GM18951 (cell line): ENCODE measurements around the gene CLASP2.
A peak's percentile ranks its signal among the peaks of the same experiment; 100 is the strongest.
"Not testable (repeated sequence)": the region's sequence is repeated elsewhere in the genome, so short reads cannot be mapped to it uniquely, and the experiment has no call there.

Experiments used
- POLR2A ChIP-seq: IDR thresholded peaks from 4 replicates; pipeline ENCODE4 v1.6.1; 2011; ENCODE audit warnings: mild to moderate bottlenecking; ENCODE audit not compliant: insufficient read length, insufficient read depth; ENCODE audit errors: extremely low read depth
- in situ Hi-C: fragments of 300-500 bp; cut with MboI; formaldehyde crosslinking; loops from one replicate; pipeline ENCODE4 v1.12.0; 2022; ENCODE audit warnings: low sequenced_read_pairs, mixed read lengths, inconsistent platforms; ENCODE audit not compliant: unreplicated experiment

The CLASP2 gene

DNA sequence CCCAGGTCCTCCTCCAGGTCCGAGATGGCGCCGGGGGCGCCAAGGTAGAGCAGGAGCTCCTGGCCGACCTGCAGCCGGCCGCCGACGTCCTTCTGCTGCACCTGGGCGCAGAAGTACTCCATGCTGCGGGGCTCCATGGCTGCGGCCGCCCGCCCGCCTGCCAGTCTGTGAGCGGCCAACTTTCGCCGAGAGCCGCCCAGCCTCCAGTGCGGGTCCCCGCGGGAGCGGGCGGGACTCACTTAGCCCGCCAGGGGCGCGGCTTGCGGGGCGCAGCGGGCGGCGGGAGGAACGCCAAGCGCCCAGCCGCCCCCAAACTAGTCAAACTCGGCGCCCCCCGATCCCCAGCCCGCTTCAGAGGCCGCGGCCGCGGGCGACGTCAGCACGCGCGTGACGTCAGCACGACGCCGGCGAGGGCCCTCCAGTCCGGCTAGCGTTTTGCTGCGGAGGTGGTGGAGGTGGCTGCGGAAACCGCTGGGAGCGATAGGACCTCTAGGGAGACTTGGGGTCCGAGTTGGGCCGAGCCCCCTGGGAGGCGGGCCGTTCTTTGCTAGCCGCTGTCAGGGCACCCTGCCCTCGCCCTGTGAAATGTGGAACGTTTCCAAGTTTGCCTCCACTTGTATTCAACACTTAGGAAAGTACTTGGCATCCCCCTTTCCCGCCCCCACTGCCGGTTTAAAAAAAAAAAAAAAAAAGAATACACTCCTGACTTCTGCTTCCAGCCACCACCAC lies at the start of gene CLASP2:
TSS of gene CLASP2 (minus strand) at position 389 of the 729 bp plus-strand sequence. CDS start at position 137, 252 bp downstream.
- in situ Hi-C loops: no loop called here
- peak; percentile 90 for TF ChIP-seq POLR2A

DNA sequence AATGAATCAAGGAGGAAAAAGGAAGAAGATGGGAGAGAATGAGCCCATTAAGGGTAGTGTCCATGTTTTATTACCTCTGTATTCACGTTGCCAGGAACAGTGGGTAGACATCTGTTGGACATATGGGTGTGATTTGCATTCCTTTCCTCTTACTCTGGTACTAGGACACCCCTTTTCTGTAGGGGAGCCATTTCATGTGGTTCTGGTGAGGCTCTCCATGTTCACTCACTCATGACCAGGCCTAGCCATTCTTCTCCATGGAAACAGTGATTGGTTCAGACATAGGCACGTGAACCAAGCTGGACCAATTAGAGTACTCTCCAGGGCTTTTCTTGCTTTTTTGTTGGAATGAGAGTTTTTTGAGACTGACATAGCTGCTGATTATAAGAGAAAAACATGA lies 40.8 kb upstream of the CLASP2 start:
- in situ Hi-C loops: no loop called here
- TF ChIP-seq POLR2A: no peak

DNA sequence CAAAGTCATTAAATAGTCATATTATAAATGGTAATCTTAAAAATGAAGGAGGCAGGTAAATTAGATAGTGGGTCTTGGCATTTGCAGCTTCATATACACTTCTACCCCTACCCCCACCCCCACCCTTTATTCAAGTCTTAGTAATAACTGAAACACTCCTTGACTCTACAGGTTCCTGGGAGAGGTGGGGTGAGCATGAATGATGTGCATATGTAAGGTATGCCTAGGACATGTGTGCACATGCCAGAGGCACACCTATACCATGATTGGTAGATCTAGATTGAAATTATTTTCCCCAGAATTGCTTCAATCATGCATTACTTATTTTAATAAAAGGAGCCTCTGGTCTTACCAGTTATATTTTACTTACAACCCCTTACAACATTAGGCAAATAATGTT lies 40.2 kb upstream of the CLASP2 start:
- no peak for TF ChIP-seq POLR2A
- in situ Hi-C loops: no loop called here

DNA sequence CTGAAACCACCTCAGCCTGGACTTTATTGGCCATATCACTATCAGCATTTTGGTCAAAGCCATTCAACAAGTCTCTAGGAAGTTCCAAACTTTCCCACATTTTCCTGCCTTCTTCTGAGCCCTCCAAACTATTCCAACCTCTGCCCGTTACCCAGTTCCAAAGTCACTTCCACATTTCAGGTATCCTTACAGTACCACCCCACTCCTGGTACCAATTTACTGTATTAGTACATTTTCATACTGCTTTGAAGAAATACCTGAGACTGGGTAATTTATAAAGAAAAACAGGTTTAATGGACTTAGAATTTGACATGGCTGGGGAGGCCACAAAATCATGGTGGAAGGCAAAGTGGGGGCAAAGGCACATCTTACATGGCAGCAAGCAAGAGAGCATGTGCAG lies 36.3 kb upstream of the CLASP2 start:
- in situ Hi-C loops: not testable (repeated sequence)

DNA sequence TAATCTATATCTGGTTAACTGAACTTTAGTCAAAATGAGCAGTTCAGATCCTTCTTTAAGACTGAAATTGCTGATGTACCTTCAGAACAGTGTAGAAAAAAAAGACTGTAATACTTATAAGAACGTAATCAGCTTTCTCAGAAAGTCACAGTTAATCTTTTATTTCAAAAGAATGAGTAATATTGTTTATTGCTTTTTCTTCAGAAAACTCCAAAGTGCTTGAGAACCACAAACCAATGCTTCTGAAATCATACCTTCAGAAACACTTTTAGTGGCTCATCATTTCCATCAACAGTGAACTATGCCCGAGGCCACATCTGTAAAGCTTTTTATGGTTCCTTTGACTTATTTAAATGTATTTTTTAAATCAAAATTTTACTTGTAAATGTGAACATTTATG lies 33.3 kb upstream of the CLASP2 start:
- in situ Hi-C loops: no loop called here
- TF ChIP-seq POLR2A: no peak

DNA sequence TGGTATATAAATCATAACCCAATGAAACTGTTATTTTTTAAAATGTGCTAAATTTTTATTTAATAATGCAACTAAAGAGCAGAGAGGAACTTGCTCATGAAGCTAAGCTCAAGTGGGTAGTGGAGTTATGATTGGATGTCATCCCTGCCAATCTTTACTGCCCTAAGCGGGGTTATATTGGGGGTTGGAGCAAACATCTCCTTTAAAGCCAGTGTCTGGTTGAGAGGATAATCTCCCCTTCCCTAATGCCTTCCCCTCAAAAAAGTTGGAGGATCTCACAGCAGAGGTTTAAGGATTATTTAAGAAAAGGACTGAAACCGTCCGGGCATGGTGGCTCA lies 32.1 kb upstream of the CLASP2 start:
- in situ Hi-C loops: no loop called here
- no peak for TF ChIP-seq POLR2A

DNA sequence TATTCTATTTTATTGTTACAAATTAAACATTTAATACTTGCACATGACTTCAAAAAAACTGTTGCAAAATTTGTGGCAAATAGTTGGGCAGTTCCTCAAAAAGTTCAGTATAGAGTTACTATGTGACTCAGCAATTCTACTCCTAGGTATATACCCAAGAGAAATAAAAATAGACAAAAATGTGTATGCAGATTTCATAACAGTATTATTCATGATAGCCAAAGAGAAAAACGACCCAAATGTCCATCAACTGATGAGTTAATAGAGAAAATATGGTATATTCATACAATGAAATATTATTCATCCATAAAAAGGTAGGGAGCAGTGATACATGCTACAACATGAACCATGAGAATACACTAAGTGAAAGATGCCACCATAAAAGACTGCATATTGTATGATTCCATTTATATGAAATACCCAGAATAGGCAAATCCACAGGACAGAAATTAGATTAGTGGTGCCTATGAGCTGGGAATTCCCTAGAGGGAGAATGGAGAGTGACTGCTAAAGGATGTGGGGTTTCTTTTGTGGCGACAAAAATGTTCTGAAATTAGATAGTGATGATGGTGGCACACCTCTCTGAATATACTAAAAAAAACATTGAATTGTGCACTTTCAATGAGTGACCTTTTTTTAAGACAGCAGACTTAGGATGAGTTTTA lies 31.6 kb upstream of the CLASP2 start:
- TF ChIP-seq POLR2A: no peak

DNA sequence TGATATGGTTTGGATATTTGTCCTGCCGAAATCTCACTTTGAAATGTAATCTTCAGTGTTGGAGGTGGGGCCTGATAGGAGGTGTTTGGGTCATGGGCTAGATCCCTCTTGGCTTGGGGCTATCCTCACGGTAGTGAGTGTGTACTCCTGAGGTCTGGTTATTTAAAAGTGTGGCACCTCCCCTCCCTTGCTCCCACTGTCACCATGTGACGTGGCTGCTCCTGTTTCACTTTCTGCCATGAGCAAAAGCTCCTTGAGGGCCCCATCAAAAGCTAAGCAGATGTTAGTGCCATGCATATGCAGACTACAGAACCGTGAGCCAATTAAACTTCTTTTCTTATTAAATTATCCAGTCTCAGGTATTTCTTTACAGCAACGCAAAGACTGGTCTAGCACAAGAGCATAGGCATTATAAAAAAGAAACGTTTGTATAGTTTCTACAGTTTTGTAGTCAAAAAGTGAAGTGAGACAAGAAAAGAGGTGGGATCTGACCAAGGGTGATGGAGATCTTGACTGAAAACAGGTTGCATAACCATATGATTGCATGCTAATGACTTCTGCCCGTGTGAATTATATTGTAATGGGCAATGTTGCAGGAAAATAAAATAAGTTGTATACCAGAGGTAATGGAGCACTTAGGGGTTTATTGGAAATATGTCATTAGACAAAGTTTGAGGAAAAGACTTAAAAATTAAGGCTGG lies 28.5 kb upstream of the CLASP2 start:
- in situ Hi-C loops: no loop called here
- TF ChIP-seq POLR2A: no peak

More for the DNA sequence above, 31.6 kb upstream of the CLASP2 start:
- in situ Hi-C loops: no loop called here

DNA sequence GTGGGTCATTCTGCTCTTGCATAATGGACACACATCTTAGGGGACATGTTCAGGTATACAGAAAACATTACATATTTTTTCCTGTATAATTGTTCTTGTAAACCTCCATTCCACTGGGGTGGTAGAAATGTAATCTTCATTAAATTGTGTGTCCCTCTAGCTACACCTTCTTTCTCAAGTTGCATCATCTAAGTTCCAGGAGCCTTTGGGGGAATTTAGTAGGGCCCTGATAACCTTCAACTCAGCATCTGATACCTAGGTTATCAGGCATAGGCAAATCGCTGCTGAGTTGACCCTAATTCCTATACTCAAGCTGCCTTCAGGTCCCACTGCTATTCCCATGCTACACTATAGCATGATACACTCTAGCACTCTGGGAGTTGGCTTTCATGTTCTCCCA lies 19.1 kb upstream of the CLASP2 start:
- TF ChIP-seq POLR2A: no peak
- in situ Hi-C loops: no loop called here

DNA sequence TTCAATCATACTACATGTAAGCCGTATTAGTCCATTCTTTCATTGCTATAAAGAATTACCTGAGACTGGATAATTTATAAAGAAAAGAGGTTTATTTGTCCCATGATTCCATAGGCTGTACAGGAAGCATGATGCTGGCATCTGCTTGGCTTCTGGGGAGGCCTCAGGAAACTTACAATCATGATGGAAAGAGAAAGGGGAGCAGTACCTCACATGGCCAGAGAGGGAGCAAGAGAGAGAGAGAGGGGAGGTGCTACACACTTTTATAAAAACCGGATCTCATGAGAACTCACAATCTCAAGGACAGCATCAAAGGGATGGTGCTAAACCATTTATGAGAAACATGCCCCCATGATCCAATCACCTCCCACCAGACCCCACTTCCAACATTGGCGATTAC lies 14.3 kb upstream of the CLASP2 start:
- TF ChIP-seq POLR2A: no peak
- in situ Hi-C loops: no loop called here

DNA sequence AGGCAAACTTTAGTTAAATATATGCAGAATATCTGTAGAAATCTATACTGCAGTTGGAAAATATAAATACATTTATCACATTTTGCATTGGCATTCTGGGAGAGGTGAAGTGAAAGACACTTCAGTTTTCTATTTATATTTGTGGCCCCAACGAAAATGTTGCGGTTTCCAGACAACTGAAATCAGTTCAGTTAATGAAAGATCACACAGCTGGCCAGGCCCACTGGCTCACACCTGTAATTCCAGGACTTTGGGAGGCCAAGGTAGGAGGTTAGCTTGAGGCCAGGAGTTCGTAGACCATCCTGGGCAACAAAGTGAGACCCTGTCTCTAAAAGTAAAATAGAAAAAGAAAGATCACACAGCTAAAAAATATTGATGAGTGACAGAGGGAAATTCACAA lies 11.9 kb upstream of the CLASP2 start:
- no peak for TF ChIP-seq POLR2A
- in situ Hi-C loops: loop anchor here (10.0 kb wide), 1 partner anchor 45 kb away; no protein-coding TSS in a partner anchor

DNA sequence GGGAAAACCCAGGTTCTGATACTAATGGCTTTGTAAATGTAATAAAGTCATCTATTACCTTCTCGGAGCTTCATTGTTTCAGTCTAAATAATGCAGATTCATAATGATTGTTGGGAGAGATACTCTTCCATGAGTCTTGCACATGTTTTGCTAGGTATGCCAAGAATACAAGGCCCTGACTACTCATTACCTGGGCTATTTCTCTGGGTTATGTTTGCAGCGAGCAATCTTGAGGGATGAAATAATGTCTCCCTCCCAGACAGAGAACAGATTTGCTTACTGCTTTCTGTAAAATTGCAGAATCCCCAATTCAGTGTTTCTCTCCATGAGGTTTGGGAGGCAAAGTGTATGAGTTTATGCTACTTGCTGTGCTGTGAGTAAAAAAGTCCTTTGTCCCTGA lies 6.2 kb upstream of the CLASP2 start:
- in situ Hi-C loops: loop anchor here (10.0 kb wide), 1 partner anchor 51 kb away; no protein-coding TSS in a partner anchor
- TF ChIP-seq POLR2A: no peak

DNA sequence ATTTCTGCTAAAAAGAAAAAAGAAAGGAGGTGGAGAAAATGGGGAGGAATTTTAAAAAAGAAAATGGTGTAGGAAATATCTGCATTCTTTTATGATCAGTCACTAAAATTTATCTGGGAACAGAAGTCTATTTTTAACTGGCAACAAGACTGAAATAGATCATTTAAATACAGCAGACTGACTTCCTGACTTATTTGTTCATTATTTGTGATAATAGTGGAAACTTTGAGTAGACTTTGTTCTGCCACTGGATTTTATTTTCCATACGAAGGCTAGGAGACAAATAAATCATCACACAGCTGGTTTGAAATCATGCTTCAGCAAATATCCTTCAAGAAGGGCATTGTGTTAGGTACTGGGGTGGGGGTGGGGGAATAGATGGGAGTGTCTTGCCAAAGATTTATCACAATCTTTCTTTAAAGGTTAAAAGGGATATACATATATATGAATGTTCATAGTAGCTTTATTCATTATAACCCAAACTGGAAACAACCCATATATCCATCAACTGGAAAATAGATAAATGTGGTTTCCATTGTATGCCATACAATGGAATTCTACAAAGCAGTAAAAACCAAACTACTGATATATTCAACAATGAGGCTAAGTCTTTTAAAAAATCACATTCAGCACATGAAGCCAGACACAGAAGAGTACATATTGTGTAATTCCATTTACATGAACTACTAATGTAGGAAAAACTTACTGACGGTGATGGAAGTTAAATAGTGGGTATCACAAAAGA lies 4.7 kb upstream of the CLASP2 start:
- TF ChIP-seq POLR2A: no peak
- in situ Hi-C loops: loop anchor here (10.0 kb wide), 1 partner anchor 52 kb away; no protein-coding TSS in a partner anchor

DNA sequence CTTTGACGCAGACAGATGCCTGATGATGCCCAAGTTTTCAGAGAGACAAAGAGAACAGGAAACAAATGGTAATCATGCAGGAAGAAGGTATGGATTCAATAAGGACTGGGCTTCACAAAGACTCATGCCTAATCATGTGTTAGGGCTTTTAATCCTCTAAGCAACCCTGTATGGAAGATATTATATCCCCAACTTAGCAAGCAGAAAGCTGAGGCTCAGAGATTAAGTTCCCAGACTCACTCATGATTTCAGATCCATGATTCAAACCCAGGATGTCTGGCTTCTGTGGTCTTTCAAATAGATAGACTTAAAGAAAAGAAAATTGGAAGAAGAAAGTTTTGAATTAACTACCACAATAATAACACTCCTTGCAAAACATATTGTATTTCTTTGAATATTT lies 4.1 kb upstream of the CLASP2 start:
- in situ Hi-C loops: loop anchor here (10.0 kb wide), 1 partner anchor 53 kb away; no protein-coding TSS in a partner anchor
- no peak for TF ChIP-seq POLR2A

DNA sequence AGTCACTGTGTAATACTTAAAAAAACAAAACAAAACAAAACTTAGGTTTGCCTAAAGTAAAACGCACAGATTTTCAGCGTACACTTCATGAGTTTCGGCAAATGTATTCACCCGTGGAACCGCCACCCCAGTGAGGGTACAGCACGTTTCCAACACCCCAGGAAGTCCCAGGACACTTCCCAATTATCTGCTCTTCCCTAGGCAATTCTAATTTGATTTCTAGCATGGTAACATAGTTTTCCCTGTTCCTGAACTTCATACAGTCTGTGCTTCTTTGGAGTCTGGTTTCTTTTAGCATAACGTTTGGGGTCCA lies 497 bp upstream of the CLASP2 start:
- in situ Hi-C loops: no loop called here
- TF ChIP-seq POLR2A: no peak
